ENCODE measurements around the gene ZCWPW1. TPM values are rescaled to one million over a fixed set of nuclear protein-coding genes. Genes with fewer than 3 reads are reported as not detected.

The ZCWPW1 gene
- total RNA-seq, 1 donor = 2.4 TPM

GRCh38 chr7:100432621-100433275, 4.2 kb upstream of the ZCWPW1 start:
- DNase-seq (ENCODE audit: low read depth in 2 of 3, low spot score in 2 of 3) = no peak

GRCh38 chr7:100432053-100432452, 3.5 kb upstream of the ZCWPW1 start:
- DNase-seq (ENCODE audit: low read depth in 2 of 3, low spot score in 2 of 3) = no peak

- DNase-seq (ENCODE audit: low read depth in 2 of 3, low spot score in 2 of 3) = no peak
Measured at GRCh38 chr7:100431286-100431735, 2.8 kb upstream of the ZCWPW1 start.

- DNase-seq (ENCODE audit: low read depth in 2 of 3, low spot score in 2 of 3) = no peak
Measured at GRCh38 chr7:100430493-100431285, 2.2 kb upstream of the ZCWPW1 start.

- peak; percentile 90 to 98 (median 97) for DNase-seq (ENCODE audit: low read depth in 2 of 3, low spot score in 2 of 3)
Measured at GRCh38 chr7:100429637-100430492, 1.4 kb upstream of the ZCWPW1 start, which contains the start of gene MEPCE. MEPCE (plus strand) TSS chr7:100429831; CDS start chr7:100430019, 188 bp downstream.

GRCh38 chr7:100428967-100429636, 599 bp upstream of the ZCWPW1 start:
- peak; percentile 99 to 100 (median 100) for DNase-seq (ENCODE audit: low read depth in 2 of 3, low spot score in 2 of 3)

- DNase-seq (ENCODE audit: low read depth in 2 of 3, low spot score in 2 of 3) = no peak
Measured at GRCh38 chr7:100427762-100428198, 723 bp downstream of the ZCWPW1 start.

GRCh38 chr7:100426516-100426915, 2.0 kb downstream of the ZCWPW1 start:
- no peak for DNase-seq (ENCODE audit: low read depth in 2 of 3, low spot score in 2 of 3)

GRCh38 chr7:100425347-100425746, 3.2 kb downstream of the ZCWPW1 start:
- DNase-seq (ENCODE audit: low read depth in 2 of 3, low spot score in 2 of 3) = no peak

GRCh38 chr7:100423315-100423714, 5.2 kb downstream of the ZCWPW1 start:
- no peak for DNase-seq (ENCODE audit: low read depth in 2 of 3, low spot score in 2 of 3)

- DNase-seq (ENCODE audit: low read depth in 2 of 3, low spot score in 2 of 3) = no peak
Measured at GRCh38 chr7:100419660-100420226, 8.8 kb downstream of the ZCWPW1 start.

GRCh38 chr7:100418930-100419659, 9.4 kb downstream of the ZCWPW1 start:
- DNase-seq (ENCODE audit: low read depth in 2 of 3, low spot score in 2 of 3) = no peak

- DNase-seq (ENCODE audit: low read depth in 2 of 3, low spot score in 2 of 3) = no peak
Measured at GRCh38 chr7:100415448-100415847, 13.1 kb downstream of the ZCWPW1 start.

- no peak for DNase-seq (ENCODE audit: low read depth in 2 of 3, low spot score in 2 of 3)
Measured at GRCh38 chr7:100413889-100414288, 14.6 kb downstream of the ZCWPW1 start.

GRCh38 chr7:100413346-100413745, 15.2 kb downstream of the ZCWPW1 start:
- no peak for DNase-seq (ENCODE audit: low read depth in 2 of 3, low spot score in 2 of 3)

- no peak for DNase-seq (ENCODE audit: low read depth in 2 of 3, low spot score in 2 of 3)
Measured at GRCh38 chr7:100411101-100411500, 17.4 kb downstream of the ZCWPW1 start.

GRCh38 chr7:100407285-100408180, 21.0 kb downstream of the ZCWPW1 start:
- peak; percentile 31 to 79 (median 70) for DNase-seq (ENCODE audit: low read depth in 2 of 3, low spot score in 2 of 3)

GRCh38 chr7:100406767-100407166, 21.7 kb downstream of the ZCWPW1 start:
- no peak for DNase-seq (ENCODE audit: low read depth in 2 of 3, low spot score in 2 of 3)
